HCT116 (cell line): Measurements from ENCODE around the gene RHBDD1. TPM values are rescaled to one million over a fixed set of nuclear protein-coding genes. Genes with fewer than 3 reads are reported as not detected.

Experiments
- ATAC-seq: fragments of 200-7000 bp; cut with Tn5 transposase; 2 replicates; pipeline ENCODE4 v1.9.1; 2020; ENCODE audit warnings: mild to moderate bottlenecking, moderate library complexity
- BruUV-seq: library from RNA; stranded (reverse); fragments of 400-500 nt; replicated peaks from 2 replicates; lab custom pipeline; 2021; lab: Mats Ljungman, UMichigan
- CTCF ChIA-PET: fragments of 300-600 bp; sonication (Branson Sonifier 250); formaldehyde crosslinking; loops from one replicate; lab custom pipeline; 2021; ENCODE audit warnings: antibody characterized with exemption; lab: Charles Lee
- POLR2A ChIA-PET: fragments of 300-600, 350-600 bp; sonication (Branson Sonifier 250); formaldehyde crosslinking; loops from one replicate; lab custom pipeline; 2021; ENCODE audit warnings: antibody characterized with exemption; lab: Charles Lee
- RAD21 ChIA-PET, 2 experiments: fragments of 300-600 bp; sonication (Branson Sonifier 250); formaldehyde crosslinking; loops; one replicate each; lab custom pipeline; 2023; ENCODE audit warnings: low total read pairs in 2 of 2; ENCODE audit not compliant: uncharacterized antibody in 2 of 2, unreplicated experiment in 2 of 2, low non-redundant PET in 1 of 2; lab: Charles Lee
- DNase-seq: peaks from one replicate; pipeline ENCODE4 v3.0.0-alpha.2; 2010; ENCODE audit warnings: low read depth, low spot score
- H2AFZ ChIP-seq: fragments of 200-600 bp; shearing (Covaris generic), sonication (generic); 2 replicates; pipeline ENCODE4 v1.6.1; 2017; ENCODE audit warnings: low read depth, mixed run types, mixed read lengths, antibody characterized with exemption, low read length; ENCODE audit not compliant: poor library complexity, severe bottlenecking
- H3K27ac ChIP-seq: 2 replicates; pipeline ENCODE4 v1.5.1; 2012; ENCODE audit warnings: low read depth, low read length
- H3K27me3 ChIP-seq: fragments of 200-600 bp; sonication (generic); 2 replicates; pipeline ENCODE4 v1.6.1; 2016; ENCODE audit warnings: mixed run types, low read length, mixed read lengths; ENCODE audit not compliant: insufficient read depth
- H3K36me3 ChIP-seq, 2 experiments: fragments of 200-500 bp in 1 of 2; fragments of 200-600 bp in 1 of 2; sonication (Bioruptor generic) in 1 of 2; sonication (generic) in 1 of 2; 2 replicates each; pipeline versions ENCODE4 v1.5.1 to v1.6.1; 2014 to 2016; ENCODE audit warnings: low read length in 2 of 2, inconsistent platforms in 1 of 2, mixed read lengths in 1 of 2, mixed run types in 1 of 2; ENCODE audit not compliant: insufficient read depth in 2 of 2, control insufficient read depth in 1 of 2
- H3K4me1 ChIP-seq, 2 experiments: fragments of 200-600 bp in 1 of 2; sonication (generic) in 1 of 2; 2 replicates each; pipeline versions ENCODE4 v1.5.1 to v1.6.1; 2012 to 2017; ENCODE audit warnings: low read length in 2 of 2, inconsistent platforms in 1 of 2, mild to moderate bottlenecking in 1 of 2, mixed read lengths in 1 of 2, mixed run types in 1 of 2, moderate library complexity in 1 of 2; ENCODE audit not compliant: insufficient read depth in 2 of 2, control insufficient read depth in 1 of 2
- H3K4me2 ChIP-seq: fragments of 200-600 bp; sonication (generic); 2 replicates; pipeline ENCODE4 v1.6.1; 2017; ENCODE audit warnings: mixed run types, low read length, mixed read lengths
- H3K4me3 ChIP-seq, 2 experiments: fragments of 200-600 bp in 1 of 2; sonication (generic) in 1 of 2; replicated peaks in 1 of 2; 2 replicates each; pipeline ENCODE4 v1.5.1; 2011 to 2016; ENCODE audit warnings: low read length in 2 of 2, control low read depth in 1 of 2, low read depth in 1 of 2, mild to moderate bottlenecking in 1 of 2, mixed read lengths in 1 of 2, mixed run types in 1 of 2
- H3K79me2 ChIP-seq: fragments of 200-600 bp; sonication (generic); 2 replicates; pipeline ENCODE4 v1.6.1; 2017; ENCODE audit warnings: mild to moderate bottlenecking, mixed run types, low read length, moderate library complexity, mixed read lengths; ENCODE audit not compliant: insufficient read depth
- H3K9ac ChIP-seq: fragments of 200-600 bp; sonication (generic); 2 replicates; pipeline ENCODE4 v1.6.1; 2016; ENCODE audit warnings: low read length, mixed read lengths
- H3K9me2 ChIP-seq: fragments of 200-600 bp; sonication (generic), shearing (Covaris generic); 2 replicates; pipeline ENCODE4 v1.6.1; 2017; ENCODE audit warnings: mixed run types, mild to moderate bottlenecking, moderate library complexity; ENCODE audit not compliant: insufficient read depth
- H3K9me3 ChIP-seq, 2 experiments: fragments of 200-500 bp in 1 of 2; fragments of 200-600 bp in 1 of 2; sonication (Bioruptor generic) in 1 of 2; sonication (generic) in 1 of 2; 2 replicates each; pipeline ENCODE4 v1.6.1; 2014 to 2017; ENCODE audit warnings: low read length in 2 of 2, mixed read lengths in 2 of 2, inconsistent platforms in 1 of 2, low read depth in 1 of 2, mild to moderate bottlenecking in 1 of 2, mixed run types in 1 of 2, moderate library complexity in 1 of 2; ENCODE audit not compliant: control insufficient read depth in 1 of 2, insufficient read depth in 1 of 2
- H4K20me1 ChIP-seq: fragments of 200-600 bp; sonication (generic), shearing (Covaris generic); 2 replicates; pipeline ENCODE4 v1.6.1; 2017; ENCODE audit warnings: mixed run types, mild to moderate bottlenecking, moderate library complexity; ENCODE audit not compliant: insufficient read depth
- CBX3 ChIP-seq: IDR thresholded peaks from 2 replicates; pipeline ENCODE4 v1.6.1; 2012; ENCODE audit warnings: low read depth
- CEBPB ChIP-seq: IDR thresholded peaks from 2 replicates; pipeline ENCODE4 v1.6.1; 2012; ENCODE audit warnings: low read depth
- EZH2 ChIP-seq: fragments of 200-600 bp; sonication (generic); IDR thresholded peaks from 2 replicates; pipeline ENCODE4 v1.6.1; 2017; ENCODE audit warnings: antibody characterized with exemption, mixed run types
- EZH2phosphoT487 ChIP-seq: fragments of 200-600 bp; IDR thresholded peaks from 2 replicates; pipeline ENCODE4 v1.6.1; 2018; ENCODE audit warnings: antibody characterized with exemption, borderline replicate concordance
- FOSL1 ChIP-seq: IDR thresholded peaks from 2 replicates; pipeline ENCODE4 v1.6.1; 2012; ENCODE audit warnings: low read depth
- POLR2A ChIP-seq: IDR thresholded peaks from 2 replicates; pipeline ENCODE4 v1.7.0; 2011; ENCODE audit warnings: borderline replicate concordance; ENCODE audit not compliant: insufficient read depth, insufficient read length; ENCODE audit errors: extremely low read depth
- SIN3A ChIP-seq: IDR thresholded peaks from 2 replicates; pipeline ENCODE4 v1.6.1; 2012; ENCODE audit warnings: low read depth
- SRF ChIP-seq: IDR thresholded peaks from 2 replicates; pipeline ENCODE4 v1.6.1; 2012; ENCODE audit warnings: low read depth
- ZFX ChIP-seq: fragments of 450-650 bp; IDR thresholded peaks from 2 replicates; pipeline ENCODE4 v1.6.1; 2017
- intact Hi-C: fragments of 100-400 bp; cut with micrococcal nuclease; formaldehyde crosslinking; loops from 2 replicates; pipeline ENCODE4 v1.10.0; 2022
- total RNA-seq: library from RNA; stranded (reverse); gene quantifications from one replicate; pipeline ENCODE4 v1.2.1, GENCODE V29; 2021; ENCODE audit not compliant: unreplicated experiment
- TF ChIP-seq, protein P1 (sequence below): IDR thresholded peaks from 2 replicates; pipeline ENCODE4 v1.6.1; 2012
- TF ChIP-seq, protein P2 (sequence below): IDR thresholded peaks from 2 replicates; pipeline ENCODE4 v1.6.1; 2011; ENCODE audit warnings: mild to moderate bottlenecking, low read length, moderate library complexity; ENCODE audit not compliant: insufficient replicate concordance; ENCODE audit errors: extremely low read depth
- TF ChIP-seq, protein P3 (sequence below): IDR thresholded peaks from 2 replicates; pipeline ENCODE4 v1.6.1; 2012
- TF ChIP-seq, protein P4 (sequence below): IDR thresholded peaks from 2 replicates; pipeline ENCODE4 v1.6.1; 2012; ENCODE audit warnings: low read depth
- TF ChIP-seq, protein P5 (sequence below), 3 experiments: fragments of 200-600 bp in 1 of 3; sonication (generic) in 1 of 3; IDR thresholded peaks in 2 of 3; conservative IDR thresholded peaks in 1 of 3; 2 replicates each; pipeline ENCODE4 v1.5.1; 2012 to 2017; ENCODE audit warnings: low read depth in 2 of 3, low read length in 2 of 3, antibody characterized with exemption in 1 of 3, borderline replicate concordance in 1 of 3, control low read depth in 1 of 3, mild to moderate bottlenecking in 1 of 3, mixed read lengths in 1 of 3, mixed run types in 1 of 3, moderate library complexity in 1 of 3; ENCODE audit not compliant: insufficient read depth in 1 of 3

The RHBDD1 gene
- total RNA-seq, 1 experiment from 2014 or later: 73.8 TPM

DNA sequence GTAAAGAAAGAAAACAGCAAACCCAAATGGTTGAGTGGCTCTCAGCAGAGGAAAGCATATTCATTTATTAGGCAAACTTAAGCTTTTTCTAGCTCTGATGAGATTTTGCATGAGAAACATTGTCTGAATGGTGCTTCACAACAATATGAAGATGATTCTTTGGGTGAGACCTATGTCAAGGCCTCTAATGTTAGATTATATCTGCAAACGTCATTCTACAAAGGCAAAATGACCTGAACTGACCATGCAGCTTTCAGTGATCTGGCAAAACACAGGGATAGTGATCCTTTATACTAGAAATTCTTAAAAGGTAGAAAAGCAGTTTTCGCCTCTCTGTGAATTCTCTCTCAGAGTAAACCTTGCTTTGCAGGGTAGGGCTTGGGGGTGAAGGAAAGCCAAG, 11.7 kb downstream of the RHBDD1 start:
- POLR2A ChIA-PET: no interaction called here
- intact Hi-C loops: no loop called here
- TF ChIP-seq CBX3: no peak
- TF ChIP-seq, protein P1, sequence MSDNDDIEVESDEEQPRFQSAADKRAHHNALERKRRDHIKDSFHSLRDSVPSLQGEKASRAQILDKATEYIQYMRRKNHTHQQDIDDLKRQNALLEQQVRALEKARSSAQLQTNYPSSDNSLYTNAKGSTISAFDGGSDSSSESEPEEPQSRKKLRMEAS: no peak
- TF ChIP-seq CEBPB: no peak
- TF ChIP-seq, protein P2, sequence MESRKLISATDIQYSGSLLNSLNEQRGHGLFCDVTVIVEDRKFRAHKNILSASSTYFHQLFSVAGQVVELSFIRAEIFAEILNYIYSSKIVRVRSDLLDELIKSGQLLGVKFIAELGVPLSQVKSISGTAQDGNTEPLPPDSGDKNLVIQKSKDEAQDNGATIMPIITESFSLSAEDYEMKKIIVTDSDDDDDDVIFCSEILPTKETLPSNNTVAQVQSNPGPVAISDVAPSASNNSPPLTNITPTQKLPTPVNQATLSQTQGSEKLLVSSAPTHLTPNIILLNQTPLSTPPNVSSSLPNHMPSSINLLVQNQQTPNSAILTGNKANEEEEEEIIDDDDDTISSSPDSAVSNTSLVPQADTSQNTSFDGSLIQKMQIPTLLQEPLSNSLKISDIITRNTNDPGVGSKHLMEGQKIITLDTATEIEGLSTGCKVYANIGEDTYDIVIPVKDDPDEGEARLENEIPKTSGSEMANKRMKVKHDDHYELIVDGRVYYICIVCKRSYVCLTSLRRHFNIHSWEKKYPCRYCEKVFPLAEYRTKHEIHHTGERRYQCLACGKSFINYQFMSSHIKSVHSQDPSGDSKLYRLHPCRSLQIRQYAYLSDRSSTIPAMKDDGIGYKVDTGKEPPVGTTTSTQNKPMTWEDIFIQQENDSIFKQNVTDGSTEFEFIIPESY: no peak
- no peak for TF ChIP-seq FOSL1

DNA sequence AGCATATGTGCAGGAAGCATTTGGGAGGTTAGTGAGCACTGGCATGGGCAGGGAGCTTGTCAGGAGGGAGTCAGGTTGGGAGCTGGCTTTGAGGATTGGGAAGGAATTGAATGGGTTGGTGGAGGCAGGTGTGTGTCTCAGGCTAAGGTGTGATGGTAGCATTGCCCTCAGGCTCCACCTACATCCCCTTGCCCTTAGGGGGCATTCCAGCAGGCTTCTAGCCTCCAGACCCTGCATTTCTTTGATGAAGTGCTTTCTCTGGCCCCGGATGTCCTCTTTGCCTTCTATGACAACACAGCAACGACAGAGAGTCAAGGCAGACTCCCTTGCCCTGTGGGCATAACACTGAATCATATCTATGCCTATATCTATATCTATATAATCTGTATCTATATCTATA, 13.5 kb downstream of the RHBDD1 start:
- peaks cover 49% of the 10 kb centered on the region for H3K79me2 ChIP-seq
- H4K20me1 ChIP-seq: no peaks in the 10 kb centered on the region
- no peak overlapping the region for H3K4me3 ChIP-seq
- no peak overlapping the region for H3K9ac ChIP-seq
- RAD21 ChIA-PET: no interaction called here
- DNase-seq (no peak), ATAC-seq (no peak)
- H3K9me2 ChIP-seq: no peaks in the 10 kb centered on the region
- CTCF ChIA-PET: no interaction called here
- BruUV-seq: no TSS peak
- no peak overlapping the region for H3K27ac ChIP-seq
- no peaks in the 10 kb centered on the region for H3K36me3 ChIP-seq
- H3K27me3 ChIP-seq: no peaks in the 10 kb centered on the region
- H3K4me1 ChIP-seq: no peaks in the 10 kb centered on the region
- H2AFZ ChIP-seq: no peak overlapping the region
- no peaks in the 10 kb centered on the region for H3K9me3 ChIP-seq
- intact Hi-C loops: no loop called here
- H3K4me2 ChIP-seq: no peak overlapping the region
- POLR2A ChIA-PET: no interaction called here
- TF ChIP-seq, protein P3, sequence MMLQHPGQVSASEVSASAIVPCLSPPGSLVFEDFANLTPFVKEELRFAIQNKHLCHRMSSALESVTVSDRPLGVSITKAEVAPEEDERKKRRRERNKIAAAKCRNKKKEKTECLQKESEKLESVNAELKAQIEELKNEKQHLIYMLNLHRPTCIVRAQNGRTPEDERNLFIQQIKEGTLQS: no peak
- no peak for TF ChIP-seq EZH2
- TF ChIP-seq POLR2A: no peak
- TF ChIP-seq, protein P4, sequence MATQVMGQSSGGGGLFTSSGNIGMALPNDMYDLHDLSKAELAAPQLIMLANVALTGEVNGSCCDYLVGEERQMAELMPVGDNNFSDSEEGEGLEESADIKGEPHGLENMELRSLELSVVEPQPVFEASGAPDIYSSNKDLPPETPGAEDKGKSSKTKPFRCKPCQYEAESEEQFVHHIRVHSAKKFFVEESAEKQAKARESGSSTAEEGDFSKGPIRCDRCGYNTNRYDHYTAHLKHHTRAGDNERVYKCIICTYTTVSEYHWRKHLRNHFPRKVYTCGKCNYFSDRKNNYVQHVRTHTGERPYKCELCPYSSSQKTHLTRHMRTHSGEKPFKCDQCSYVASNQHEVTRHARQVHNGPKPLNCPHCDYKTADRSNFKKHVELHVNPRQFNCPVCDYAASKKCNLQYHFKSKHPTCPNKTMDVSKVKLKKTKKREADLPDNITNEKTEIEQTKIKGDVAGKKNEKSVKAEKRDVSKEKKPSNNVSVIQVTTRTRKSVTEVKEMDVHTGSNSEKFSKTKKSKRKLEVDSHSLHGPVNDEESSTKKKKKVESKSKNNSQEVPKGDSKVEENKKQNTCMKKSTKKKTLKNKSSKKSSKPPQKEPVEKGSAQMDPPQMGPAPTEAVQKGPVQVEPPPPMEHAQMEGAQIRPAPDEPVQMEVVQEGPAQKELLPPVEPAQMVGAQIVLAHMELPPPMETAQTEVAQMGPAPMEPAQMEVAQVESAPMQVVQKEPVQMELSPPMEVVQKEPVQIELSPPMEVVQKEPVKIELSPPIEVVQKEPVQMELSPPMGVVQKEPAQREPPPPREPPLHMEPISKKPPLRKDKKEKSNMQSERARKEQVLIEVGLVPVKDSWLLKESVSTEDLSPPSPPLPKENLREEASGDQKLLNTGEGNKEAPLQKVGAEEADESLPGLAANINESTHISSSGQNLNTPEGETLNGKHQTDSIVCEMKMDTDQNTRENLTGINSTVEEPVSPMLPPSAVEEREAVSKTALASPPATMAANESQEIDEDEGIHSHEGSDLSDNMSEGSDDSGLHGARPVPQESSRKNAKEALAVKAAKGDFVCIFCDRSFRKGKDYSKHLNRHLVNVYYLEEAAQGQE: no peak
- no peak for TF ChIP-seq ZFX
- TF ChIP-seq EZH2phosphoT487: no peak
- TF ChIP-seq CEBPB: no peak
- TF ChIP-seq SRF: no peak
- TF ChIP-seq, protein P5, sequence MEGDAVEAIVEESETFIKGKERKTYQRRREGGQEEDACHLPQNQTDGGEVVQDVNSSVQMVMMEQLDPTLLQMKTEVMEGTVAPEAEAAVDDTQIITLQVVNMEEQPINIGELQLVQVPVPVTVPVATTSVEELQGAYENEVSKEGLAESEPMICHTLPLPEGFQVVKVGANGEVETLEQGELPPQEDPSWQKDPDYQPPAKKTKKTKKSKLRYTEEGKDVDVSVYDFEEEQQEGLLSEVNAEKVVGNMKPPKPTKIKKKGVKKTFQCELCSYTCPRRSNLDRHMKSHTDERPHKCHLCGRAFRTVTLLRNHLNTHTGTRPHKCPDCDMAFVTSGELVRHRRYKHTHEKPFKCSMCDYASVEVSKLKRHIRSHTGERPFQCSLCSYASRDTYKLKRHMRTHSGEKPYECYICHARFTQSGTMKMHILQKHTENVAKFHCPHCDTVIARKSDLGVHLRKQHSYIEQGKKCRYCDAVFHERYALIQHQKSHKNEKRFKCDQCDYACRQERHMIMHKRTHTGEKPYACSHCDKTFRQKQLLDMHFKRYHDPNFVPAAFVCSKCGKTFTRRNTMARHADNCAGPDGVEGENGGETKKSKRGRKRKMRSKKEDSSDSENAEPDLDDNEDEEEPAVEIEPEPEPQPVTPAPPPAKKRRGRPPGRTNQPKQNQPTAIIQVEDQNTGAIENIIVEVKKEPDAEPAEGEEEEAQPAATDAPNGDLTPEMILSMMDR (IDR thresholded peaks at IDR 0.05 in 2 of 3, conservative IDR thresholded peaks at IDR 0.05 in 1 of 3; ENCODE audit: borderline replicate concordance in 1 of 3, insufficient read depth in 1 of 3, low read depth in 2 of 3, low read length in 2 of 3): no peak
- TF ChIP-seq SIN3A: no peak

More for the DNA sequence above, 11.7 kb downstream of the RHBDD1 start:
- RAD21 ChIA-PET: no interaction called here
- no peak overlapping the region for H3K4me2 ChIP-seq
- no peak overlapping the region for H2AFZ ChIP-seq
- no peaks in the 10 kb centered on the region for H4K20me1 ChIP-seq
- no TSS peak for BruUV-seq
- CTCF ChIA-PET: no interaction called here
- ATAC-seq (no peak), DNase-seq (no peak)
- H3K9ac ChIP-seq: no peak overlapping the region
- no peak overlapping the region for H3K27ac ChIP-seq
- H3K36me3 ChIP-seq: no peaks in the 10 kb centered on the region
- no peaks in the 10 kb centered on the region for H3K27me3 ChIP-seq
- H3K4me3 ChIP-seq: no peak overlapping the region
- peaks cover 0 to under 1% of the 10 kb centered on the region in 2 experiments; a peak in 1 of 4 replicates for H3K9me3 ChIP-seq
- H3K4me1 ChIP-seq: no peaks in the 10 kb centered on the region
- peaks cover 61% of the 10 kb centered on the region for H3K79me2 ChIP-seq
- no peaks in the 10 kb centered on the region for H3K9me2 ChIP-seq
